ENCODE measurements around the gene ZWILCH.

GRCh38 chr15:66563126-66563525, 58.0 kb downstream of the ZWILCH start:
- TF ChIP-seq POLR2A (IDR thresholded peaks at IDR 0.05; ENCODE audit: low read depth, low read length) (no peak), CTCF (IDR thresholded peaks at IDR 0.05; ENCODE audit: extremely low read depth in 1 of 2, insufficient read depth in 1 of 2, low read depth in 1 of 2, low read length in 2 of 2) (no peak), MAX (IDR thresholded peaks at IDR 0.05; ENCODE audit: insufficient read depth, insufficient read length) (no peak), POLR2AphosphoS5 (IDR thresholded peaks at IDR 0.05; ENCODE audit: insufficient read depth, low read depth, low read length) (no peak), GATA2 (IDR thresholded peaks at IDR 0.05; ENCODE audit: insufficient read depth, insufficient read length, low read depth, low read length) (no peak), MYC (IDR thresholded peaks at IDR 0.05; ENCODE audit: low read depth, low read length) (no peak), EZH2 (IDR thresholded peaks at IDR 0.05; ENCODE audit: borderline replicate concordance, low read depth, low read length, severe bottlenecking) (no peak), JUN (IDR thresholded peaks at IDR 0.05; ENCODE audit: borderline replicate concordance, insufficient read depth, insufficient read length, low read depth) (no peak)

Measured in endothelial cell of umbilical vein (primary cell).